ENCODE results near the gene SIKE1.
"Not testable (repeated sequence)": the region's sequence is repeated elsewhere in the genome, so short reads cannot be mapped to it uniquely, and the experiment has no call there.

Gene SIKE1
- total RNA-seq: 61.2 to 71.3 (median 69.1) reads per million in 4 experiments

GRCh38 chr1:114780344-114781226 is at the start of gene SIKE1:
TSS of gene SIKE1 (minus strand) at chr1:114780685. CDS start at chr1:114780607, 78 bp downstream.
- peak; percentile 91 for DNase-seq

GRCh38 chr1:114830075-114830474 is 49.6 kb upstream of the SIKE1 start:
- DNase-seq: not testable (repeated sequence)

GRCh38 chr1:114828251-114828650 is 47.8 kb upstream of the SIKE1 start:
- no peak for DNase-seq

GRCh38 chr1:114821978-114822377 is 41.5 kb upstream of the SIKE1 start:
- DNase-seq: no peak

- DNase-seq: no peak
These were observed 39.9 kb upstream of the SIKE1 start for GRCh38 chr1:114820392-114820791.

GRCh38 chr1:114819869-114820268 is 39.4 kb upstream of the SIKE1 start:
- no peak for DNase-seq

- not testable (repeated sequence) for DNase-seq
These were observed 24.0 kb upstream of the SIKE1 start for GRCh38 chr1:114804449-114804848.

- DNase-seq: no peak
These were observed 22.5 kb upstream of the SIKE1 start for GRCh38 chr1:114803001-114803400.

- DNase-seq: no peak
These were observed 13.6 kb upstream of the SIKE1 start for GRCh38 chr1:114794038-114794437.

GRCh38 chr1:114790581-114790980 is 10.1 kb upstream of the SIKE1 start:
- not testable (repeated sequence) for DNase-seq

GRCh38 chr1:114786440-114786839 is 6.0 kb upstream of the SIKE1 start:
- not testable (repeated sequence) for DNase-seq

- no peak for DNase-seq
These were observed 2.0 kb upstream of the SIKE1 start for GRCh38 chr1:114782476-114782875.

- no peak for DNase-seq
These were observed 763 bp downstream of the SIKE1 start for GRCh38 chr1:114779722-114780121.

GRCh38 chr1:114776726-114777125 is 3.8 kb downstream of the SIKE1 start:
- not testable (repeated sequence) for DNase-seq

- DNase-seq: no peak
These were observed 8.5 kb downstream of the SIKE1 start for GRCh38 chr1:114771992-114772391.

GRCh38 chr1:114770989-114771388 is 9.5 kb downstream of the SIKE1 start:
- no peak for DNase-seq

GRCh38 chr1:114764689-114765088 is 15.8 kb downstream of the SIKE1 start:
- no peak for DNase-seq

- DNase-seq: no peak
These were observed 22.1 kb downstream of the SIKE1 start for GRCh38 chr1:114758256-114758832.

GRCh38 chr1:114757455-114758255 is 22.8 kb downstream of the SIKE1 start, which contains the start of gene CSDE1:
TSS of gene CSDE1 (minus strand) at chr1:114757984. CDS start at chr1:114739890, 18,094 bp downstream.
- DNase-seq: peak; percentile 96

- DNase-seq: no peak
These were observed 23.5 kb downstream of the SIKE1 start for GRCh38 chr1:114756949-114757454.

- no peak for DNase-seq
These were observed 24.2 kb downstream of the SIKE1 start for GRCh38 chr1:114756009-114756892.

Data from effector CD8-positive, alpha-beta T cell (primary cell).